Memory B cell (primary cell): ENCODE data around the gene GABRR1.

Experiments
- ATAC-seq: fragments of 150-1000 bp; cut with Tn5 transposase; 2 replicates; pipeline ENCODE4 v1.10.0; 2021; ENCODE audit warnings: low read depth, mild to moderate bottlenecking, moderate library complexity
- DNase-seq, 2 donors: peaks; one replicate each; pipeline ENCODE4 v3.0.0; 2022; ENCODE audit warnings: low spot score in 2 of 2
- H3K27ac Mint-ChIP-seq: one replicate; pipeline ENCODE4 v1.8.0; 2022; ENCODE audit warnings: mild to moderate bottlenecking, moderate library complexity, mixed read lengths
- H3K27me3 Mint-ChIP-seq: one replicate; pipeline ENCODE4 v1.8.0; 2022; ENCODE audit warnings: mixed read lengths
- H3K36me3 Mint-ChIP-seq: one replicate; pipeline ENCODE4 v1.8.0; 2022; ENCODE audit warnings: mild to moderate bottlenecking, mixed read lengths
- H3K4me1 Mint-ChIP-seq: one replicate; pipeline ENCODE4 v1.8.0; 2022; ENCODE audit warnings: mixed read lengths
- H3K4me3 Mint-ChIP-seq: one replicate; pipeline ENCODE4 v1.8.0; 2022; ENCODE audit warnings: mild to moderate bottlenecking, moderate library complexity, mixed read lengths
- H3K9me3 Mint-ChIP-seq: one replicate; pipeline ENCODE4 v1.8.0; 2022; ENCODE audit warnings: mixed read lengths

Gene GABRR1

DNA sequence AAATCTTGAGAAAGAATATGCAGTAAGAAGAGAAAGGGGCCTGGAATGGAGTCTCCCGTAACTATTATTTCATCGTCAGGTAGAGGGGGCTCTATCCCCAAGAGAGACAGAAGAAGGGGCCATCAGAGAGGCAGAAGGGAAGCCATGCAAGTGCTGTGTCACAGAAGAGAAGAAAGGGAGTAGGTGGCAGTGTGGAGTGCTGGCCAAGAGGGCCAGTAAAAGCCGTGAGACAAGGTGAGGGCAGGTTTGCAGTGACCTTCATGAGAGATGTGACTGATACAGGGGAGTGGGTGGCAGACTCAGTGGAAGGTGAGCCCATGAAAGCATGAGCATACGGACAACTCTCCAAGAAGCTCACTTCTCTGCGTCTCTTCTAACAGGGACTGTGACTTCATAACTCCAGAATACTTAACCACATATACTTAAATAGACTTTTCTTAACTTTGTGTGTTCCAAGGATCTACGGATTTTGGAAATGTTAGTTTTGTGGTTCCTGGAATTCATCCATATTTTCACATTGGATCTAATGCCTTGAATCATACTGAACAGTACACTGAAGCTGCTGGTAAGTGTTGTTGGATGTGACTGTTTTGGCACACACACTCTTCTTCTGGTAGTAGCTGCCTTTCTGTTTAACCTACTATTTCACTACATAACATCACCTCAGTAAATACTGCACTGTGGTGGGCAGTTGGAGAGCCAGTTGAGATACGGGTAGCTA lies 55.7 kb downstream of the GABRR1 start:
- Mint-ChIP-seq H3K9me3 (no peaks in the 10 kb centered on the region), H3K4me1 (no peaks in the 10 kb centered on the region), H3K36me3 (peaks cover 26% of the 10 kb centered on the region), H3K27me3 (no peaks in the 10 kb centered on the region), H3K27ac (peak overlapping the region; percentile 0), H3K4me3 (no peak overlapping the region)
- no peak for DNase-seq
- ATAC-seq: no peak

DNA sequence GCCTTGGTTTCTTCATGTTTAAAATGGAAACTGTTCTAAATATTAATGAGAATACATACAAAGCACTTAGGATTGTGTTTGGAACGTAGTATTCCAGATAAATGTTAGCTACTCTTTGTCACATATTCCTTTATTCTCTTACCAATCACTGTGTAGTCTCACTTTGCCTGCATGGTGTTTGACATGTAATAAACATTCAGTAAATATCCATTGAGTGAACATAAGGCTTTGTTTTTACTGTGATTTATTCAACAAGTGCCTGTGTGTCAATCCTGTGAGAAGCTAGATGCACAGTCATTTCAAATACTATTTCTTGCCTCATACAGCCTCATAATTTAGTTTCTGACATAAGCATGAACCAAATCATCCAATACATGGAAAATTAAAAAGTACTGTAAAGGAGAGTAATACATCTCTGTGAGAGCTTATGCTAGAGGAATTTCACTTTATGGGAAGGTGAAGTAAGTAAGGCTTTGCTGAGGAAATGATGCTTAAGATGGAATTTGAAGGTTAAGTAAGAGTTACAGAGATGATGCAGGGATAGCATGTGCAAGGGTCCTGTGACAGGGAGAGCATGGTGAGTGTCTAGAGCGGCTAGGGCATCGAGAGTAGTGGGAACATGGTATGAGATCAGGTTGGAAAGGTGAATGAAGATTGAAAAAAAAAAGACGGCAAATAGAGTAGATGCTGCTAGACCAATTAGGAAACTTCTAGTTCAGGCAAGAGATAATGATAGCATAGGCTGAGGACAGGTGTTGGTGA lies 56.6 kb downstream of the GABRR1 start:
- ATAC-seq: no peak
- H3K36me3 Mint-ChIP-seq: peaks cover 28% of the 10 kb centered on the region
- DNase-seq: no peak
- H3K4me1 Mint-ChIP-seq: no peaks in the 10 kb centered on the region
- H3K4me3 Mint-ChIP-seq: no peak overlapping the region
- no peaks in the 10 kb centered on the region for H3K27me3 Mint-ChIP-seq
- no peaks in the 10 kb centered on the region for H3K9me3 Mint-ChIP-seq
- peak overlapping the region; percentile 0 for H3K27ac Mint-ChIP-seq

DNA sequence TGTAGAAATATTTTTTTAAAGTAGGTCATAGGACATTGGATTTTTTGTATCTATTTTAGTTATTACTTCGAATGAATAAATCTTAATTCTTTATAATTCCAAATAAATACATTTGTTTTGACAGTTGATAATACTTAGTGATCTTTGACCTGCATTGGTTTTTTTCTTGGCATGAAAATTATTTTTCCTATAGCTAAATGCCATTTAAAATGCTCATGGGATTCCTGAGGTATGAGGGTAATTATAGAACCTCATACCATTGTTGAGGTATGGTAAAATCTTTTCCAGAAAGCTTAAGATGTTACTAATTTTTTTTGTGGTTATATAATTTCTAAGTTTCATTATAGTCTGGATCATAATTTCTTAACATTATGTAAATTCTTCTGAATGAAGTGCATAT lies 63.0 kb downstream of the GABRR1 start:
- no peaks in the 10 kb centered on the region for H3K4me1 Mint-ChIP-seq
- DNase-seq (no peak), ATAC-seq (no peak)
- no peaks in the 10 kb centered on the region for H3K9me3 Mint-ChIP-seq
- H3K27ac Mint-ChIP-seq: no peak overlapping the region
- peaks cover 12% of the 10 kb centered on the region for H3K36me3 Mint-ChIP-seq
- no peaks in the 10 kb centered on the region for H3K27me3 Mint-ChIP-seq
- no peak overlapping the region for H3K4me3 Mint-ChIP-seq

DNA sequence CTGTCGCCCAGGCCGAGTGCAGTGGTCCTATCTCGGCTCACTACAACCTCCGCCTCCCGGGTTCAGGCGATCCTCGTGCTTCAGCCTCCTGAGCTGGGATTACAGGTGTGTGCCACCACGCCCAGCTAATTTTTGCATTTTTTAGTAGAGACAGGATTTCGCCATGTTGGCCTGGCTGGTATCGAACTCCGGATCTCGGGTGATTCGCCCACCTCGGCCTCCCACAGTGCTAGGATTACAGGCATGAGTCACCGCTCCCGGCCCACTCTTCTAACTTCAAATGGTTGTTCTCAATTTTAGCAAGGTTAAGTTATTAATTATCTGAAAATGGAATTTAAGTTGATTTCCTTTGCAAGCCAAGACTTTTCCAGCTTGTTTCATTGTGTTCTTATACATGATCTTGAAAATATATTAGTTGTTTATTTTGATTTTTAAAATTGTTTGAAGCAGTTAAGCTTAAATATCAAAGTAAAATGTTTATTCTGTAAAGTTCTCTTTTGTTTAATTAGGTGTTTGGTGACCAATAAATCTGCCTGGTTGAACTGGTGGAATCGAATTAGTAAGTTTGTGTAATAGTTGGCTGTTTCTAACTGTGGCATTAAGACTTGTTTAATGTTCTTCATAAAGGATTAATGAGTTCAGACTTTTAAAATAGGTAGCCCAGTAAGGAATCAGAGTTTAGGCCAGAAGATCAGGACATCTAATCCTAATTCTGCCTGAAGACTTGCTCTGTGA lies 69.0 kb downstream of the GABRR1 start:
- H3K4me1 Mint-ChIP-seq: peaks cover 10% of the 10 kb centered on the region
- H3K27ac Mint-ChIP-seq: peak overlapping the region; percentile 26
- DNase-seq (no peak), ATAC-seq (no peak)
- no peak overlapping the region for H3K4me3 Mint-ChIP-seq
- H3K27me3 Mint-ChIP-seq: no peaks in the 10 kb centered on the region
- H3K36me3 Mint-ChIP-seq: peaks cover 4% of the 10 kb centered on the region
- no peaks in the 10 kb centered on the region for H3K9me3 Mint-ChIP-seq

DNA sequence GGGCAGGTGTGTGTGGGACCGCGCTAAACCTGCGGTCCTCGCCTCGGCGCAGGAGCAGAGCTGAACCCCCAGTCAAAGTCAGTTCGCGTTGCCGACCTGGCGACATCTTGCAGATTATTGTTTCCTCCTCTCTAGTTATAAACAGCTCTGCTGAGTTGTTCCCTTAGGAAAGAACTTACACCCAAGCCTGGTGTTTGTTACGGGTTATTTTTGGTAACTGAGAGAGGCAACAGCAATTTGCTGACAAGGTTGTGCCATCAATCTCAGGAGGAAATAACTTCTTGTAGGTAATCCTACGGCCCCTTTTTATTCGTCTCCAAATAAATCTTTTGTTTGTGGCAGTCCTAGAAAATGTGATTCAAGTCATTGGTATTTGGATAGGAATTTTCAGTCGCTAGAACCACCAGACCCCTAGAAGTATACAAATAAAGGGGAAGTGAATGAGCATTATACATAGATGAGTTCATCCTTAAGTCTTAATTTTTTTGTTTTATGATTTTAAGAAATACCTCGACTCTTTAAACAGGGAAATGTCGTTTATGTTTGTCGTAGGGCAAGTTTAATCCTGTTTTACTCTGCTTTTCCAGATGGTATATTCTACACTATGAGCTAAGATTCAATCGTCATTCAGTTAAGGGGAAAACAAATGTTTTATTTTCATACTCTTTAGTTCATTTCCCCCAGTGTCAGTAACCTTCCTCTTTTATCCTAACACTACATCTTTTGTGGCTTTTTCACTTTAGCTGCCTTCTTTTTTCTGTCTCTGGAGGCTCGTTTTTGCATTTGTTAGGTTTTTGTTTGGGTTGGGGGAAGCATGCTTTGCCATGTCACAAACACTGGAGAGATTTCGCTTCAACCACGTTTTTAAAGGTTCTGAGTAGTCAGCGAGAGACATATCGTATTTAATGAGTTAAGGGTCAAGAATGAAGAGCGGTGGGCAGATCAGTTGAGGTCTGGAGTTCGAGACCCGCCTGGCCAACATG lies 70.1 kb downstream of the GABRR1 start:
- Mint-ChIP-seq H3K36me3 (peaks cover 4% of the 10 kb centered on the region), H3K9me3 (no peaks in the 10 kb centered on the region), H3K27ac (peak overlapping the region; percentile 45), H3K4me3 (peak overlapping the region; percentile 59), H3K27me3 (no peaks in the 10 kb centered on the region), H3K4me1 (peaks cover 10% of the 10 kb centered on the region)
- ATAC-seq (peak; percentile 13), DNase-seq (peak in 1 of 2 donors; percentile 11)

DNA sequence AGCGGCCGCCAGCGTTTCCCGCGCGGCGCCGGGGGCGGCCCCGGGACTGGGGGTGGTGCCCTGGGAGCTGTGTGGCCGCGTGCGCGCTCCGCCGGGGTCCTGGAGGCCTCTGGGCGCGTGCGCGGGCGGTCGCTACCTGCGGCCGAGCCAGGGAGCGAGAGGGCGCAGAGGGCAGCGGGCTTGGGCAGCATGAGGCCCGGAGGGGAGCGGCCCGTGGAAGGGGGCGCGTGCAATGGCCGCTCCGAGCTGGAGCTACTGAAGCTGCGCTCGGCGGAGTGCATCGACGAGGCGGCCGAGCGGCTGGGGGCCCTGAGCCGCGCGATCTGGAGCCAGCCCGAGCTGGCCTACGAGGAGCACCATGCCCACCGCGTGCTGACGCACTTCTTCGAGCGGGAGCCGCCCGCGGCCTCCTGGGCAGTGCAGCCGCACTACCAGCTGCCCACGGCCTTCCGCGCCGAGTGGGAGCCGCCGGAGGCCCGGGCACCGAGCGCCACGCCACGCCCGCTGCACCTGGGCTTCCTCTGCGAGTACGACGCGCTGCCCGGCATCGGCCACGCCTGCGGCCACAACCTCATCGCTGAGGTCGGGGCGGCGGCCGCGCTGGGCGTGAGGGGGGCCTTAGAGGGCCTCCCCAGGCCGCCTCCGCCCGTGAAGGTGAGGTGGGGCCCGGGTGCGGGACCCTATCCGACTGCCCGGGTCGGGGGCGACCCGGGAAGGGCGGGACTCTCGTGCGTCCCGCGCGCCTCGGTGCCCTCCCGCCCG lies 71.0 kb downstream of the GABRR1 start, which contains the start of gene PM20D2:
Gene PM20D2 (plus strand): TSS at position 100 of the 762 bp plus-strand sequence. CDS start 90 bp downstream, at position 190.
- ATAC-seq (peak; percentile 72), DNase-seq (peak; percentile 62 to 67)
- Mint-ChIP-seq H3K9me3 (no peaks in the 10 kb centered on the region), H3K4me3 (peak within 1 kb of the TSS; percentile 98), H3K36me3 (peaks cover 4% of the 10 kb centered on the region), H3K4me1 (peaks cover 10% of the 10 kb centered on the region), H3K27me3 (no peaks in the 10 kb centered on the region), H3K27ac (peak within 1 kb of the TSS; percentile 98)

DNA sequence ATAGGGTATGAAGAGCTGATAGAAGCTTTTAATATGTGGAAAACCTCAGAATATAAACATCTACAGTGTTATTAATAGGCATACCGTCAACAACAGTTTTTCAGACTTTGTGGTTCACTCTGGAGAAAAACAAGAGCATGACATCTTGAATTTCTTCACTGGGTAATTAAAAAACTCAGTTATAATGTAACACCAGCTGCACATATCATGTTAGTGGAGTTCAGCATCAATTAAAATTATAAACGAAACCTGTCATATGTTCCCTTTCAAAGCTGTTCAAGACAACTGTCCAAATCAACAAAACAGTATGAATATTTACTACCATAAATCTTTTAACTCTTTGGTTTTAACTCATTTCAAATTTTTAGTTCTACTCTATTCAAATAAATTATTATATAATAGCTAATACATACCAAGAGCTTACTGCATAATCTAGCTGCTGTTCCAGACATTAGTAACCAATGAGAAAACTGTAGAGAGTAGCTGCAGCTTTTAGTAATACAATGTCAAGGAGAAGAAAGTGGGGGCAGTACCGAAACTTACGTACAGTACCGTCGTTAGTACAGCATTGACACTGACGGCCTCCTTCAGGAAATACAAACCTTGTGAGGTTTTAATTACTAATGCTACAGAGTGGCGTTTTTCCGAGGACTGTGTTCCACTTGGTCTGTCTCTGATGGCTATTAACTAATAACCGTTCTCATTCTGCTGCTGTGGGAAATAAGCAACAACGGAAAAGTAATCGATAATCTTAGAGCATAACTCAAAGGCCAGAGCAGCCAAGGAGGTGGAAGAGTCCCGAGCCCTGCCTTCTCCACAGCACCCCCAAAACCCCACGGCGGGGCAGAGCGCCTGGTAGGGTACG lies 71.8 kb downstream of the GABRR1 start:
- Mint-ChIP-seq H3K27ac (peak overlapping the region; percentile 98), H3K4me3 (peak overlapping the region; percentile 98), H3K27me3 (no peaks in the 10 kb centered on the region), H3K4me1 (peaks cover 10% of the 10 kb centered on the region), H3K36me3 (peaks cover 4% of the 10 kb centered on the region), H3K9me3 (no peaks in the 10 kb centered on the region)
- ATAC-seq (peak; percentile 78), DNase-seq (peak in 1 of 2 donors; percentile 42)

DNA sequence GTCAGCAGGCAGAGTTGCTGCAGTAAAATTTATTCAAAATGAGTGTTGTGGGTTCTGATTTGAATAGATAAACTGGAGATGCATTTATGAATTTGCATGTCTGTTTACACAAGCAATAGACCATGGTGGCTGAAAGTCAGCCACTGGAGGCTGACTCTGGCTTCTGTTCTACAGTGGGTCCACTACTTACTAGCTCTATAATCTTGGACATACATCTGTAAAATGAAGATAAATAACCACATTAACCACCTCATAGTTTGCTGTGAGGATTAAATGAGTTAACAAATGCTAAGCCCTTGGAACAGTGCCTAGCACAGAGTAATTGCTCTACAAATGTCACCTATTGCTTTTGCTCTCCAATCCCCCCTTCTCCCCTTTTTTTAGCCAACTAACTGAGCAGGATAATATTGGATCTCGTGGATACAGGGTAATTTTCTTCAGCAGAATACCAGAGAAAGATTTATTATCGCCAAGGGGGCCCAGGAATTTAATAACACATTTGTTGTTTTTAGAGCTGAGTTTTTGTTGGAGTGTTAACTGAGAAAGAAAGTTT lies 72.7 kb downstream of the GABRR1 start:
- peaks cover 10% of the 10 kb centered on the region for H3K4me1 Mint-ChIP-seq
- no peaks in the 10 kb centered on the region for H3K27me3 Mint-ChIP-seq
- ATAC-seq (no peak), DNase-seq (no peak)
- peaks cover 3% of the 10 kb centered on the region for H3K36me3 Mint-ChIP-seq
- no peaks in the 10 kb centered on the region for H3K9me3 Mint-ChIP-seq
- H3K27ac Mint-ChIP-seq: peak overlapping the region; percentile 47
- no peak overlapping the region for H3K4me3 Mint-ChIP-seq

DNA sequence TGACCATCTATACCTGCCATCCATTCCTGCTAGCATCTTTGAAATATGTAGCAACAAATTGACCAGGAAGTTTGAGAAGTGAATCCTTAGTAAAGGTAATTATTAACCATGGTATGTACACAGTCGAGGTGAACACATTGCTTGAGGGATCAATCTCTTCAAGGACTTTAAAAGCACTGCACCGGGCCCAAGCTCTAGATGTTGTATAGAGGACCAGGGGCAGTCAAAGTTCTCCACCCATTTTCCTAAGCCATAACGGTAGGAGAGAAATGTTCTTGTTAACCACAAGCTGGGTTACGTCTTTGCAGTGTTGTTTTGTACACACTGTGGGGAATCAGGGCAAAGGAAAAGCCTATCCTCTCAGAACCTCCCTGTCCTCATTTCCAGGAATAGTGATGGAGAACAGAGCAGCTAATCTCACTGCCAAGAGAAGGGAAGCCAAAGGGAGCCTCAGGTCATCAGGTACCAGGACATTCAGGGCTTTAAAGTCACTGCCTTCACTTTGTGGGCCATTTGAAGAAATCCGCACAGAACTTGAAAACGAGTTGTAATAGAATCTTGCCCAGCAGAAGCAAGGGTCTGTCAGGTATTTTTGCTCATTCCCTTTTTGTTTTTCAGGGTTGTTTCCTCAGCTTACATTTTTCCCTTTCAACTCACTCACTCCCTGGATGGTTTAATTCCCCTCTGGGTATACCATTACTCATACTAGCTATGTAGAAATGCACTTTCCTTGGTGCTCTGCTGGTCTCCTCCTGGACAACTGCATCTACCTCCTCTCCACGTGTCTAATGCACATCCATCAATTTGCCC lies 76.6 kb downstream of the GABRR1 start:
- no peaks in the 10 kb centered on the region for H3K36me3 Mint-ChIP-seq
- DNase-seq (no peak), ATAC-seq (no peak)
- H3K9me3 Mint-ChIP-seq: no peaks in the 10 kb centered on the region
- no peak overlapping the region for H3K4me3 Mint-ChIP-seq
- H3K27ac Mint-ChIP-seq: no peak overlapping the region
- no peaks in the 10 kb centered on the region for H3K27me3 Mint-ChIP-seq
- no peaks in the 10 kb centered on the region for H3K4me1 Mint-ChIP-seq

DNA sequence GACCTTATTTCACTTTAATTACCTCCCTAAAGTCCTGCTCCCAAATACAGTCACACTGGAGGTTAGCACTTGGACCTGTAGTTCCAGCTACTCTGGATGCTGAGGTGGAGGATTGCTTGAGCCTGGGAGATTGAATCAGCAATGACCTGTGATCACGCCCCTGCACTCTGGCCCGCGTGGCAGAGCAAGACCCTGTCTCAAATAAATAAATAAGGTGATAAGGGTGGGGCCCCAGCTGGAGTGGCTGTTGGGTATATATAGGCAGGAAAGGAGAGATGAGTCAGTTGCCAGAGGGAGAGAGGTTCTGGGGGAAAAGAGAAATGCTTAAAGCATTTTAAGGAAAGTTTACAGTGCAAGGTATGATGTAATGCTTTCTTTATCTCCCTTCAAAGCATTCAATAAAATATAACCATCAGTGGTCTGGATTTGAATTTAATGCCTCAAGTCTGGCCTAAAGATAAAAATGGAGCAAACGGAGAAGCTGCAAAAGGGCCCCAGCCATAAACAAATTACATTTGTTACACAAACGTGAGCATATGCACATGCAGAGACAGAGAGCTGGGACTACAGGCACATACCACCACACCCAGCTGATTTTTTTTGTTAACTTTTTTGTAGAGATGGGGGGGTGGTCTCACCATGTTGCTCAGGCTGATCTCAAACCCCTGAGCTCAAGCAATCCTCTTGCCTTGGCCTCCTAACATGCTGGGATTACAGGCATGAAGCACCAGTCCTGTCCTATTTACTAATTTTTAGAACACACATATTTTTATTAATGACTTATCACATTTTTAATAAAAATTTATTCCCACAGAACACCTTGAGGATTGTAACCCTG lies 77.4 kb downstream of the GABRR1 start:
- Mint-ChIP-seq H3K27me3 (no peaks in the 10 kb centered on the region), H3K9me3 (no peaks in the 10 kb centered on the region), H3K36me3 (no peaks in the 10 kb centered on the region), H3K27ac (no peak overlapping the region), H3K4me1 (no peaks in the 10 kb centered on the region), H3K4me3 (no peak overlapping the region)
- ATAC-seq (no peak), DNase-seq (no peak)

DNA sequence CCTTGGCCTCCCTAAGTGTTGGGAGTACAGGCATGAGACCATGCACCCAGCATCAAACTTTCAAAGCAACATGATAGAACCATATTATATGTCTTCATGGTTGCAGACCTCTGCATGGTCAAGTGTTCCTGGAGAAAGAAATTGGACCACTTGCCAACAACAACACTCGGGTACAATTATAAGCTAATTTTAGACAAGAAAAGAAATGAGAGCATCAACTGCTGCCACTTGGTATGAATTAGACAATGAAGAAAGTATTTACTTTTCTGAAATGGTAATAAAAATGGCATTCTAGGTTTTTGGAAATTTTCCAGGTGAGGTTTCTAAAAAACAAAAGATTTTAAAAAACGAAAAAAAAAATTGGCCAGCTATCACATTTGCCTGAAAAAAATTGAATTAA lies 79.0 kb downstream of the GABRR1 start:
- ATAC-seq (no peak), DNase-seq (no peak)
- Mint-ChIP-seq H3K9me3 (no peaks in the 10 kb centered on the region), H3K27me3 (no peaks in the 10 kb centered on the region), H3K4me1 (no peaks in the 10 kb centered on the region), H3K4me3 (no peak overlapping the region), H3K27ac (no peak overlapping the region), H3K36me3 (peaks cover 1% of the 10 kb centered on the region)
